C4-2B (cell line): Measurements from ENCODE around the gene ZNF678.

ENCODE experiments used
- CTCF ChIP-seq: fragments of 450-650 bp; conservative IDR thresholded peaks from 2 replicates; pipeline ENCODE4 v1.5.1; 2017; ENCODE audit warnings: mild to moderate bottlenecking
- ZFX ChIP-seq: fragments of 450-650 bp; IDR thresholded peaks from 2 replicates; pipeline ENCODE4 v1.6.1; 2017

DNA sequence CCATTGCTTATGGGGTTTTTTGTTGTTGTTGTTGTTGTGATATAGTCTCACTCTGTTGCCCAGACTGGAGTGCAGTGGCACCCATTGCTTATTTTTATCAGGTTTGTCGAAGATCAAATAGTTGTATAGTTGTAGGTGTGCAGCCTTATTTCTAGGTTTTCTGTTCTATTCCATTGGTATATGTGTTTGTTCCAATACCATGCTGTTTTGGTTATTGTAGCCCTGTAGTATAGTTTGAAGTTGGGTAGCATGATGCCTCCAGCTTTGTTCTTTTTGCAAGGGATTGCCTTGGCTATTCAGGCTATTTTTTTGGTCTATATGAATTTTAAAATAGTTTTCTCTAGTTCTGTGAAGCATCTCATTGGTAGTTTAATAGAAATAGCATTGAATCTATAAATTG, 11.6 kb downstream of the ZNF678 start:
- TF ChIP-seq CTCF (no peak), ZFX (no peak)
